OCI-LY1 (cell line): ENCODE measurements around the gene PTPRE.
"Not testable (repeated sequence)": the region's sequence is repeated elsewhere in the genome, so short reads cannot be mapped to it uniquely, and the experiment has no call there.

ENCODE experiments used
- H2AFZ ChIP-seq: fragments of 200-600 bp; sonication (generic), shearing (Covaris generic); 2 replicates; pipeline ENCODE4 v1.6.0; 2014; ENCODE audit warnings: antibody characterized with exemption, mild to moderate bottlenecking, low read length
- H3F3A ChIP-seq: fragments of 200-600 bp; sonication (generic), shearing (Covaris generic); 2 replicates; pipeline ENCODE4 v1.6.0; 2014; ENCODE audit warnings: mild to moderate bottlenecking, antibody characterized with exemption, low read length, moderate library complexity; ENCODE audit not compliant: insufficient read depth
- H3K27ac ChIP-seq: fragments of 200-600 bp; sonication (generic); 2 replicates; pipeline ENCODE4 v1.5.1; 2014; ENCODE audit warnings: low read length, mixed run types, mild to moderate bottlenecking, low read depth; ENCODE audit not compliant: poor library complexity, severe bottlenecking
- H3K27me3 ChIP-seq: fragments of 200-600 bp; sonication (generic); 2 replicates; pipeline ENCODE4 v1.6.0; 2014; ENCODE audit warnings: antibody characterized with exemption, mild to moderate bottlenecking, low read length, moderate library complexity; ENCODE audit not compliant: insufficient read depth
- H3K36me3 ChIP-seq: fragments of 200-600 bp; sonication (generic); 2 replicates; pipeline ENCODE4 v1.6.1; 2014; ENCODE audit warnings: mild to moderate bottlenecking, antibody characterized with exemption, low read length, moderate library complexity, mixed read lengths; ENCODE audit not compliant: insufficient read depth
- H3K4me1 ChIP-seq: fragments of 200-600 bp; sonication (generic); 2 replicates; pipeline ENCODE4 v1.5.1; 2014; ENCODE audit warnings: mild to moderate bottlenecking, low read length, moderate library complexity; ENCODE audit not compliant: insufficient read depth, severe bottlenecking
- H3K4me2 ChIP-seq: fragments of 200-600 bp; sonication (generic), shearing (Covaris generic); 2 replicates; pipeline ENCODE4 v1.6.1; 2014; ENCODE audit warnings: low read length
- H3K4me3 ChIP-seq: fragments of 200-600 bp; sonication (generic); 2 replicates; pipeline ENCODE4 v1.5.1; 2014; ENCODE audit warnings: low read length, low read depth, mild to moderate bottlenecking, mixed read lengths; ENCODE audit not compliant: poor library complexity, severe bottlenecking
- H3K79me2 ChIP-seq: fragments of 200-600 bp; shearing (Covaris generic); 2 replicates; pipeline ENCODE4 v1.6.1; 2016; ENCODE audit warnings: mixed run types, low read length, mixed read lengths; ENCODE audit not compliant: insufficient read depth
- H3K9ac ChIP-seq: fragments of 200-600 bp; sonication (generic), shearing (Covaris generic); 2 replicates; pipeline ENCODE4 v1.6.1; 2014; ENCODE audit warnings: mild to moderate bottlenecking, low read length, mixed read lengths
- H3K9me2 ChIP-seq: fragments of 200-600 bp; sonication (generic), shearing (Covaris generic); 2 replicates; pipeline ENCODE4 v1.6.1; 2014; ENCODE audit warnings: low read depth, mild to moderate bottlenecking, low read length, mixed read lengths
- H3K9me3 ChIP-seq: fragments of 200-600 bp; shearing (Covaris generic); 2 replicates; pipeline ENCODE4 v1.6.1; 2014; ENCODE audit warnings: low read length, mixed read lengths
- H4K20me1 ChIP-seq: fragments of 200-600 bp; sonication (generic), shearing (Covaris generic); 2 replicates; pipeline ENCODE4 v1.6.0; 2016; ENCODE audit warnings: mild to moderate bottlenecking, low read length; ENCODE audit not compliant: insufficient read depth
- EZH2 ChIP-seq: fragments of 200-600 bp; sonication (generic), shearing (Covaris generic); IDR thresholded peaks from 2 replicates; pipeline ENCODE4 v1.8.0; 2017; ENCODE audit warnings: borderline replicate concordance, mixed run types, mild to moderate bottlenecking, antibody characterized with exemption, low read length, moderate library complexity, mixed read lengths
- TF ChIP-seq, protein P1 (sequence below): fragments of 200-600 bp; sonication (generic), shearing (Covaris generic); IDR thresholded peaks from 2 replicates; pipeline ENCODE4 v1.5.1; 2017; ENCODE audit warnings: mild to moderate bottlenecking, antibody characterized with exemption, low read length, moderate library complexity, mixed read lengths

Gene PTPRE

GRCh38 chr10:127987467-127988380 is 80.8 kb downstream of the PTPRE start:
- Histone ChIP-seq H3K9me3 (no peaks in the 10 kb centered on the region), H3F3A (no peaks in the 10 kb centered on the region), H3K4me2 (no peak overlapping the region), H4K20me1 (no peaks in the 10 kb centered on the region), H3K4me3 (no peak overlapping the region), H3K27me3 (0 out of 2 replicates have a peak, but pooled peaks cover 4% of the 10 kb centered on the region), H3K79me2 (no peaks in the 10 kb centered on the region), H3K9me2 (no peaks in the 10 kb centered on the region), H3K9ac (no peak overlapping the region), H3K27ac (no peak overlapping the region), H3K4me1 (no peaks in the 10 kb centered on the region), H3K36me3 (no peaks in the 10 kb centered on the region), H2AFZ (no peak overlapping the region)
- TF ChIP-seq, protein P1, sequence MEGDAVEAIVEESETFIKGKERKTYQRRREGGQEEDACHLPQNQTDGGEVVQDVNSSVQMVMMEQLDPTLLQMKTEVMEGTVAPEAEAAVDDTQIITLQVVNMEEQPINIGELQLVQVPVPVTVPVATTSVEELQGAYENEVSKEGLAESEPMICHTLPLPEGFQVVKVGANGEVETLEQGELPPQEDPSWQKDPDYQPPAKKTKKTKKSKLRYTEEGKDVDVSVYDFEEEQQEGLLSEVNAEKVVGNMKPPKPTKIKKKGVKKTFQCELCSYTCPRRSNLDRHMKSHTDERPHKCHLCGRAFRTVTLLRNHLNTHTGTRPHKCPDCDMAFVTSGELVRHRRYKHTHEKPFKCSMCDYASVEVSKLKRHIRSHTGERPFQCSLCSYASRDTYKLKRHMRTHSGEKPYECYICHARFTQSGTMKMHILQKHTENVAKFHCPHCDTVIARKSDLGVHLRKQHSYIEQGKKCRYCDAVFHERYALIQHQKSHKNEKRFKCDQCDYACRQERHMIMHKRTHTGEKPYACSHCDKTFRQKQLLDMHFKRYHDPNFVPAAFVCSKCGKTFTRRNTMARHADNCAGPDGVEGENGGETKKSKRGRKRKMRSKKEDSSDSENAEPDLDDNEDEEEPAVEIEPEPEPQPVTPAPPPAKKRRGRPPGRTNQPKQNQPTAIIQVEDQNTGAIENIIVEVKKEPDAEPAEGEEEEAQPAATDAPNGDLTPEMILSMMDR, result no peak
- TF ChIP-seq EZH2, result no peak

- Histone ChIP-seq H3K27me3 (0 out of 2 replicates have a peak, but pooled peaks cover 4% of the 10 kb centered on the region), H3K27ac (no peak overlapping the region), H3K9me2 (no peaks in the 10 kb centered on the region), H3K79me2 (no peaks in the 10 kb centered on the region), H4K20me1 (no peaks in the 10 kb centered on the region), H3K36me3 (no peaks in the 10 kb centered on the region), H3K4me2 (no peak overlapping the region), H3K9ac (no peak overlapping the region), H2AFZ (no peak overlapping the region), H3K4me1 (no peaks in the 10 kb centered on the region), H3K4me3 (no peak overlapping the region), H3K9me3 (no peaks in the 10 kb centered on the region), H3F3A (no peaks in the 10 kb centered on the region)
- TF ChIP-seq EZH2, result no peak
- TF ChIP-seq, protein P1, result no peak
Observed at GRCh38 chr10:127989481-127990012, 82.6 kb downstream of the PTPRE start.

DNA sequence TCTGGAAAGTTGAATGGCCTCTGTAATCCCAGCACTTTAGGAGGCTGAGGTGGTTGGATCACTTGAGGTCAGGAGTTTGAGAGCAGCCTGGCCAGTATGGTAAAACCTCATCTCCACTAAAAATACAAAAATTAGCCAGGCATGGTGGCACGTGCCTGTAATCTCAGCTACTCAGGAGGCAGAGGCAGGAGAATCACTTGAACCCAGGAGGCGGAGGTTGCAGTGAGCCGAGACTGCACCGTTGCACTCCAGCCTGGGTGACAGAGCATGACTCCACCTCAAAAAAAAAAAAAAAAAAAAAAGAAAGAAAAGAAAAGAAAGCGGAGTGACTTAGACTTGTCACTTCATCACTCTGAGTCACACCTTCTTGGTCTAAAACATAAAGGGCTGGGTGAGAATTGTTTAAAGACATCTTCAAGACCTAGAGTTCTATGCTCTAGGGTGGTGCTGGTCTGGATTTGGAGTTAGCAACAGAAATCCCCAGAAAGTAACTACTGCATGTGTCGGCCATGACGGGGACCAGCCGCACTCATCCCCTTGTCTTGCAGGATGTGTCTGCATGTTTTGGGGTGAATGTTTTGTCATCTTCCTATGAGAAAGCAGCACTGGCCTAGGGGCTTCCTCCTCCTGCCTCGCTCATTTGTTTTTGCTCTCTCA is 83.4 kb downstream of the PTPRE start:
- not testable (repeated sequence) for H3K9me3 ChIP-seq, H3K27me3 ChIP-seq, H3K27ac ChIP-seq, H3K36me3 ChIP-seq, H3F3A ChIP-seq, H3K4me1 ChIP-seq, H3K4me3 ChIP-seq, H3K4me2 ChIP-seq, H3K9me2 ChIP-seq, H3K9ac ChIP-seq, H4K20me1 ChIP-seq, H2AFZ ChIP-seq, H3K79me2 ChIP-seq
